Lower leg skin (tissue), 3 donors: ENCODE data around the gene SMCO2.
"Not testable (repeated sequence)": the region's sequence is repeated elsewhere in the genome, so short reads cannot be mapped to it uniquely, and the experiment has no call there.

Source experiments
- CTCF ChIP-seq, 3 donors: fragments of 450-650 bp; IDR thresholded peaks; one replicate each; pipeline ENCODE4 v1.5.1; 2016; ENCODE audit warnings: antibody characterized with exemption in 3 of 3, mild to moderate bottlenecking in 3 of 3, moderate library complexity in 2 of 3
- POLR2A ChIP-seq, 2 donors: fragments of 450-650 bp; IDR thresholded peaks; one replicate each; pipeline ENCODE4 v1.6.1; 2016 to 2017; ENCODE audit warnings: antibody characterized with exemption in 2 of 2, mild to moderate bottlenecking in 1 of 2, moderate library complexity in 1 of 2

- not testable (repeated sequence) for TF ChIP-seq CTCF, POLR2A (IDR thresholded peaks at IDR 0.05)
These were observed 98.3 kb downstream of the SMCO2 start for GRCh38 chr12:27544858-27545257.
